ENCODE results near the gene DHX34. TPM values are rescaled to one million over a fixed set of nuclear protein-coding genes. Genes with fewer than 3 reads are reported as not detected.

The DHX34 gene
- total and polyA plus RNA-seq, 9 of the 15 experiments (the other 6 are each of a cell fraction or from before 2014, with no cell fraction given) = 0.36 to 42.0 (median 15.0) TPM

DNA sequence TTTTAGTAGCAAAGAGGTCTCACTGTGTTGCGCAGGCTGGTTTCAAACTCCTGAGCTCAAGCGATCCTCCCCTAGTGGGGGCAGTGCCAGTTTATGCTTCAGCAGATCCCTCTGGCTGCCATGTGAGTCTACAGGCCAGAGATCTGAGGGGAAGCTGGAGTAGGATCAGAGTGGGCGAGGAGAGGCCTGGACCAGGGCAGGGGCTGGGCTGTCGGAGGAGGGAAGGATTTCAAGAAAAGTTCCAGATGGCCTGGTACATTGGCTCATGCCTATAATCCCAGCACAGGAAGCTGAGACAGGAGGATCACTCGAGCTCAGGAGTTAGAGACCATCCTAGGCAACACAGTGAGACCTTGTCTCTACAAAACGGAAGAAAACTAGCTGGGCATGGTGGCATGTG lies 9.8 kb downstream of the DHX34 start:
- no TSS peak for BruUV-seq (replicated peaks)
- peaks cover 0 to 9% of the 10 kb centered on the region in 2 experiments; a peak in 2 of 5 replicates for H3K4me1 ChIP-seq (replicated peaks in 1 of 2; ENCODE audit: control insufficient read depth in 2 of 2, insufficient read depth in 2 of 2, low read length in 2 of 2)
- no peak overlapping the region for H3K27ac ChIP-seq (ENCODE audit: extremely low read depth, low read depth, low read length)
- in situ Hi-C loops (cut with MboI) (no loop called here), intact Hi-C loops (cut with micrococcal nuclease) (no loop called here)
- no peak overlapping the region for H2AFZ ChIP-seq (ENCODE audit: low read depth, low read length)
- no peak for DNase-seq (ENCODE audit: extremely low read depth in 1 of 4, low spot score in 3 of 4)
- H3K27me3 ChIP-seq (ENCODE audit: control insufficient read depth in 2 of 2, insufficient read depth in 2 of 2, low read length in 2 of 2) = no peaks in the 10 kb centered on the region
- H4K20me1 ChIP-seq (replicated peaks; ENCODE audit: control insufficient read depth, insufficient read depth, low read length) = no peaks in the 10 kb centered on the region
- TF ChIP-seq FOXJ2 (tag; IDR thresholded peaks at IDR 0.05) = no peak
- no peak for TF ChIP-seq ZNF311 (CRISPR knock-in tag; IDR thresholded peaks at IDR 0.05)
- TF ChIP-seq CBX3 (IDR thresholded peaks at IDR 0.05; ENCODE audit: borderline replicate concordance in 1 of 2, low read length in 2 of 2) = no peak
- TF ChIP-seq ZNF146 (CRISPR knock-in tag; IDR thresholded peaks at IDR 0.05; ENCODE audit: unreplicated experiment) = no peak
- TF ChIP-seq ZNF668 (CRISPR knock-in tag; IDR thresholded peaks at IDR 0.05) = no peak
- TF ChIP-seq DDX20 (tag; IDR thresholded peaks at IDR 0.05; ENCODE audit: low read depth) = no peak
- no peak for TF ChIP-seq DIDO1 (tag; IDR thresholded peaks at IDR 0.05; ENCODE audit: low read depth)
- TF ChIP-seq BRD9 (IDR thresholded peaks at IDR 0.05; ENCODE audit: low read depth, partially characterized antibody) = no peak
- no peak for TF ChIP-seq TEAD1 (CRISPR knock-in tag; IDR thresholded peaks at IDR 0.05)
- no peak for TF ChIP-seq ZSCAN29 (IDR thresholded peaks at IDR 0.05)
- no peak for TF ChIP-seq NCOA6 (IDR thresholded peaks at IDR 0.05)
- no peak for TF ChIP-seq TBP (optimal IDR thresholded peaks at IDR 0.05; ENCODE audit: low read depth, low read length)
- no peak for TF ChIP-seq CBX5 (IDR thresholded peaks at IDR 0.05; ENCODE audit: borderline replicate concordance, low read depth)
- TF ChIP-seq ARID1B (IDR thresholded peaks at IDR 0.05) = no peak
- TF ChIP-seq, protein P1, sequence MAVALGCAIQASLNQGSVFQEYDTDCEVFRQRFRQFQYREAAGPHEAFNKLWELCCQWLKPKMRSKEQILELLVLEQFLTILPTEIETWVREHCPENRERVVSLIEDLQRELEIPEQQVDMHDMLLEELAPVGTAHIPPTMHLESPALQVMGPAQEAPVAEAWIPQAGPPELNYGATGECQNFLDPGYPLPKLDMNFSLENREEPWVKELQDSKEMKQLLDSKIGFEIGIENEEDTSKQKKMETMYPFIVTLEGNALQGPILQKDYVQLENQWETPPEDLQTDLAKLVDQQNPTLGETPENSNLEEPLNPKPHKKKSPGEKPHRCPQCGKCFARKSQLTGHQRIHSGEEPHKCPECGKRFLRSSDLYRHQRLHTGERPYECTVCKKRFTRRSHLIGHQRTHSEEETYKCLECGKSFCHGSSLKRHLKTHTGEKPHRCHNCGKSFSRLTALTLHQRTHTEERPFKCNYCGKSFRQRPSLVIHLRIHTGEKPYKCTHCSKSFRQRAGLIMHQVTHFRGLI (CRISPR knock-in tag; IDR thresholded peaks at IDR 0.05) = no peak
- no peak for TF ChIP-seq SMARCA4 (IDR thresholded peaks at IDR 0.05)
- TF ChIP-seq, protein P2, sequence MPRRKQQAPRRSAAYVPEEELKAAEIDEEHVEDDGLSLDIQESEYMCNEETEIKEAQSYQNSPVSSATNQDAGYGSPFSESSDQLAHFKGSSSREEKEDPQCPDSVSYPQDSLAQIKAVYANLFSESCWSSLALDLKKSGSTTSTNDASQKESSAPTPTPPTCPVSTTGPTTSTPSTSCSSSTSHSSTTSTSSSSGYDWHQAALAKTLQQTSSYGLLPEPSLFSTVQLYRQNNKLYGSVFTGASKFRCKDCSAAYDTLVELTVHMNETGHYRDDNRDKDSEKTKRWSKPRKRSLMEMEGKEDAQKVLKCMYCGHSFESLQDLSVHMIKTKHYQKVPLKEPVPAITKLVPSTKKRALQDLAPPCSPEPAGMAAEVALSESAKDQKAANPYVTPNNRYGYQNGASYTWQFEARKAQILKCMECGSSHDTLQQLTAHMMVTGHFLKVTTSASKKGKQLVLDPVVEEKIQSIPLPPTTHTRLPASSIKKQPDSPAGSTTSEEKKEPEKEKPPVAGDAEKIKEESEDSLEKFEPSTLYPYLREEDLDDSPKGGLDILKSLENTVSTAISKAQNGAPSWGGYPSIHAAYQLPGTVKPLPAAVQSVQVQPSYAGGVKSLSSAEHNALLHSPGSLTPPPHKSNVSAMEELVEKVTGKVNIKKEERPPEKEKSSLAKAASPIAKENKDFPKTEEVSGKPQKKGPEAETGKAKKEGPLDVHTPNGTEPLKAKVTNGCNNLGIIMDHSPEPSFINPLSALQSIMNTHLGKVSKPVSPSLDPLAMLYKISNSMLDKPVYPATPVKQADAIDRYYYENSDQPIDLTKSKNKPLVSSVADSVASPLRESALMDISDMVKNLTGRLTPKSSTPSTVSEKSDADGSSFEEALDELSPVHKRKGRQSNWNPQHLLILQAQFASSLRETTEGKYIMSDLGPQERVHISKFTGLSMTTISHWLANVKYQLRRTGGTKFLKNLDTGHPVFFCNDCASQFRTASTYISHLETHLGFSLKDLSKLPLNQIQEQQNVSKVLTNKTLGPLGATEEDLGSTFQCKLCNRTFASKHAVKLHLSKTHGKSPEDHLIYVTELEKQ (CRISPR knock-in tag; IDR thresholded peaks at IDR 0.05) = no peak
- no peak overlapping the region for H3K4me3 ChIP-seq
- peaks cover 93% of the 10 kb centered on the region for H3K36me3 ChIP-seq (ENCODE audit: control insufficient read depth, insufficient read depth, low read length)
- peaks cover 14% of the 10 kb centered on the region for H3K79me2 ChIP-seq (ENCODE audit: control insufficient read depth, insufficient read depth, low read length)
- H3K4me2 ChIP-seq (ENCODE audit: insufficient read depth, low read length) = no peak overlapping the region
- 95% methylated on average over 5 of the region's 6 CpGs for WGBS (ENCODE audit: insufficient coverage, low coverage, missing lambda C conversion rate)
- no peak for FAIRE-seq
- H3K9ac ChIP-seq (ENCODE audit: insufficient read depth in 1 of 2, low read depth in 2 of 2, low read length in 2 of 2) = no peak overlapping the region
- no peaks in the 10 kb centered on the region for H3K9me3 ChIP-seq (replicated peaks; ENCODE audit: control insufficient read depth, insufficient read depth, low read depth, low read length)
- no peaks in the 10 kb centered on the region for H3K9me1 ChIP-seq (ENCODE audit: control insufficient read depth, insufficient read depth, low read length)
- ATAC-seq = no peak
- ChIA-PET CTCF (ENCODE audit: low intra/inter-chr PET ratio) (no interaction called here), POLR2A (interaction anchor here (1.0 to 1.3 kb wide), 3 partner anchors 10 to 50 kb away, joined by 3 to 7 read pairs (median 4); partner anchors contain the start of gene DHX34)
